Muscle of arm (tissue), 12 donors: Measurements from ENCODE around the gene ZBTB38. TPM values are rescaled to one million over a fixed set of nuclear protein-coding genes. Genes with fewer than 3 reads are reported as not detected.

Source experiments
- DNase-seq: peaks from one replicate; pipeline ENCODE4 v3.0.0-alpha.2; 2013
- polyA plus RNA-seq, 12 donors: library from polyadenylated mRNA; unstranded; fragments of 120-200 nt; gene quantifications; one replicate each; pipeline ENCODE4 v1.2.1, GENCODE V29; 2013; ENCODE audit not compliant: insufficient read length in 12 of 12

ZBTB38 gene
- polyA plus RNA-seq, 12 donors = 17.6 to 37.4 (median 20.8) TPM; not detected in 1

- no peak for DNase-seq
Observed at GRCh38 chr3:141362736-141363135, 5.6 kb upstream of the ZBTB38 start.

- no peak for DNase-seq
Observed at GRCh38 chr3:141365201-141365600, 3.1 kb upstream of the ZBTB38 start.

- no peak for DNase-seq
Observed at GRCh38 chr3:141366285-141367037, 1.8 kb upstream of the ZBTB38 start.

GRCh38 chr3:141367038-141367730, 1.1 kb upstream of the ZBTB38 start:
- DNase-seq = no peak

GRCh38 chr3:141368925-141369794, 856 bp downstream of the ZBTB38 start:
- no peak for DNase-seq

- DNase-seq = peak; percentile 74
Observed at GRCh38 chr3:141370065-141370533, 1.8 kb downstream of the ZBTB38 start.

GRCh38 chr3:141371882-141372281, 3.6 kb downstream of the ZBTB38 start:
- no peak for DNase-seq

- DNase-seq = no peak
Observed at GRCh38 chr3:141372656-141373055, 4.4 kb downstream of the ZBTB38 start.

- DNase-seq = no peak
Observed at GRCh38 chr3:141373232-141373631, 4.9 kb downstream of the ZBTB38 start.

GRCh38 chr3:141373768-141374526, 5.6 kb downstream of the ZBTB38 start:
- DNase-seq = no peak

- no peak for DNase-seq
Observed at GRCh38 chr3:141375381-141376301, 7.3 kb downstream of the ZBTB38 start.

GRCh38 chr3:141377377-141377776, 9.1 kb downstream of the ZBTB38 start:
- DNase-seq = no peak

GRCh38 chr3:141378556-141378955, 10.3 kb downstream of the ZBTB38 start:
- DNase-seq = no peak

- no peak for DNase-seq
Observed at GRCh38 chr3:141379250-141379966, 11.1 kb downstream of the ZBTB38 start.

- no peak for DNase-seq
Observed at GRCh38 chr3:141380279-141380678, 12.0 kb downstream of the ZBTB38 start.

- no peak for DNase-seq
Observed at GRCh38 chr3:141380987-141381386, 12.7 kb downstream of the ZBTB38 start.

- DNase-seq = no peak
Observed at GRCh38 chr3:141382571-141382970, 14.3 kb downstream of the ZBTB38 start.

- no peak for DNase-seq
Observed at GRCh38 chr3:141383555-141384129, 15.3 kb downstream of the ZBTB38 start.

- no peak for DNase-seq
Observed at GRCh38 chr3:141384157-141384556, 15.9 kb downstream of the ZBTB38 start.
